C1 segment of cervical spinal cord (tissue), 14 donors: ENCODE measurements around the gene PCYOX1L.
"Not testable (repeated sequence)": the region's sequence is repeated elsewhere in the genome, so short reads cannot be mapped to it uniquely, and the experiment has no call there.

Source experiments
- DNase-seq, 14 donors: peaks; one replicate each; lab custom pipeline; 2025; lab: John Stamatoyannopoulos, UW

Gene PCYOX1L

GRCh38 chr5:149382517-149383220 is 24.8 kb downstream of the PCYOX1L start:
- no peak for DNase-seq

- DNase-seq, result no peak
These were observed 25.6 kb downstream of the PCYOX1L start for GRCh38 chr5:149383399-149383798.

- no peak for DNase-seq
These were observed 28.3 kb downstream of the PCYOX1L start for GRCh38 chr5:149386166-149386565.

- no peak for DNase-seq
These were observed 29.3 kb downstream of the PCYOX1L start for GRCh38 chr5:149387081-149387631.

- no peak for DNase-seq
These were observed 30.1 kb downstream of the PCYOX1L start for GRCh38 chr5:149387982-149388381.

- DNase-seq, result no peak
These were observed 30.8 kb downstream of the PCYOX1L start for GRCh38 chr5:149388498-149389190.

GRCh38 chr5:149389552-149390495 is 32.0 kb downstream of the PCYOX1L start:
- no peak for DNase-seq

GRCh38 chr5:149391076-149391475 is 33.2 kb downstream of the PCYOX1L start:
- DNase-seq, result not testable (repeated sequence)

- no peak for DNase-seq
These were observed 33.7 kb downstream of the PCYOX1L start for GRCh38 chr5:149391524-149391923.

GRCh38 chr5:149392718-149393117 is 34.9 kb downstream of the PCYOX1L start:
- no peak for DNase-seq

- DNase-seq, result not testable (repeated sequence)
These were observed 37.1 kb downstream of the PCYOX1L start for GRCh38 chr5:149394996-149395395.

- DNase-seq, result no peak
These were observed 39.7 kb downstream of the PCYOX1L start for GRCh38 chr5:149397530-149397929.

GRCh38 chr5:149398747-149399266 is 41.0 kb downstream of the PCYOX1L start:
- DNase-seq, result not testable (repeated sequence)

- no peak for DNase-seq
These were observed 41.9 kb downstream of the PCYOX1L start for GRCh38 chr5:149399775-149400174.

- DNase-seq, result no peak
These were observed 42.5 kb downstream of the PCYOX1L start for GRCh38 chr5:149400304-149400703.

- DNase-seq, result no peak
These were observed 43.2 kb downstream of the PCYOX1L start for GRCh38 chr5:149401051-149401450.

GRCh38 chr5:149402291-149402690 is 44.4 kb downstream of the PCYOX1L start:
- DNase-seq, result no peak

- no peak for DNase-seq
These were observed 46.3 kb downstream of the PCYOX1L start for GRCh38 chr5:149403923-149404745.

GRCh38 chr5:149404746-149405549 is 47.1 kb downstream of the PCYOX1L start:
- DNase-seq, result no peak
